Activated T-cell treated with anti-CD3 and anti-CD28 coated beads, Interleukin-2, amount 50 U/mL, for 72 hours (primary cell): Measurements from ENCODE around the gene TSHZ2. TPM values are rescaled to one million over a fixed set of nuclear protein-coding genes. Genes with fewer than 3 reads are reported as not detected.
"Not testable (repeated sequence)": the region's sequence is repeated elsewhere in the genome, so short reads cannot be mapped to it uniquely, and the experiment has no call there.

ENCODE experiments used
- ATAC-seq, 2 donors: fragments of 150-1000 bp; cut with Tn5 transposase; replicated peaks in 1 of 2; 2 replicates each; pipeline ENCODE4 v1.10.0; 2021; ENCODE audit warnings: moderate library complexity in 2 of 2, mild to moderate bottlenecking in 1 of 2
- DNase-seq, 2 donors: peaks; one replicate each; pipeline ENCODE4 v3.0.0; 2021 to 2022; ENCODE audit warnings: mixed read lengths in 1 of 2
- H3K27ac Mint-ChIP-seq: one replicate; pipeline ENCODE4 v1.8.0; 2022; ENCODE audit warnings: mild to moderate bottlenecking, moderate library complexity, mixed read lengths
- H3K27me3 Mint-ChIP-seq: one replicate; pipeline ENCODE4 v1.8.0; 2022; ENCODE audit warnings: low read depth, mixed read lengths
- H3K36me3 Mint-ChIP-seq, 2 donors: one replicate each; pipeline ENCODE4 v1.8.0; 2022; ENCODE audit warnings: mixed read lengths in 2 of 2, mild to moderate bottlenecking in 1 of 2; ENCODE audit not compliant: insufficient read depth in 2 of 2
- H3K4me1 Mint-ChIP-seq: one replicate; pipeline ENCODE4 v1.8.0; 2022; ENCODE audit warnings: low read depth, mixed read lengths
- H3K4me3 Mint-ChIP-seq, 2 donors: one replicate each; pipeline ENCODE4 v1.8.0; 2022; ENCODE audit warnings: mild to moderate bottlenecking in 2 of 2, mixed read lengths in 2 of 2, moderate library complexity in 2 of 2
- H3K9me3 Mint-ChIP-seq, 2 donors: one replicate each; pipeline ENCODE4 v1.8.0; 2022; ENCODE audit warnings: mixed read lengths in 2 of 2
- total RNA-seq, 2 donors: library from RNA; stranded (reverse); gene quantifications; one replicate each; pipeline ENCODE4 v1.2.3, GENCODE V29; 2022

The TSHZ2 gene
- total RNA-seq, 2 donors from 2014 or later: 29.3 to 56.7 TPM

DNA sequence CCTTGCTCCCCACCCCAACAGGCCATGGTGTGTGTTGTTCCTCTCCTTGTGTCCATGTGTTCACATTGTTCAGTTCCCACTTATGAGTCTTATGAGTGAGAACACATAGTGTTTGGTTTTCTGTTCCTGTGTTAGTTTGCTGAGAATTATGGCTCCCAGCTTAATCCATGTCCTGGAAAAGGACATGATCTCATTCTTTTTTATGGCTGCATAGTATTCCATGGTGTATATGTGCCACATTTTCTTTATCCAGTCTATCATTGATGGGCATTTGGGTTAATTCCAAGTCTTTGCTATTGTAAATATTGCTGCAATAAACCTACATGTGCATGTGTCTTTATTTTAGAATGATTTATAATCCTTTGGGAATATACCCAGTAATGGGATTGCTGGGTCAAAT lies 5.6 kb upstream of the TSHZ2 start:
- Mint-ChIP-seq H3K27me3 (peaks cover 23% of the 10 kb centered on the region), H3K4me1 (peaks cover 13% of the 10 kb centered on the region)
- not testable (repeated sequence) for H3K36me3 Mint-ChIP-seq, ATAC-seq, H3K4me3 Mint-ChIP-seq, H3K27ac Mint-ChIP-seq, H3K9me3 Mint-ChIP-seq, DNase-seq

- H3K27me3 Mint-ChIP-seq: peaks cover 19% of the 10 kb centered on the region
- peak overlapping the region; percentile 75 to 79 for H3K4me3 Mint-ChIP-seq
- H3K9me3 Mint-ChIP-seq: no peaks in the 10 kb centered on the region
- peaks cover 37% of the 10 kb centered on the region for H3K4me1 Mint-ChIP-seq
- peak overlapping the region; percentile 52 for H3K27ac Mint-ChIP-seq
- H3K36me3 Mint-ChIP-seq: peaks cover 10 to 12% of the 10 kb centered on the region in 2 donors
- DNase-seq (no peak), ATAC-seq (no peak)
Observed at GRCh38 chr20:52971498-52972189, 514 bp upstream of the TSHZ2 start.

DNA sequence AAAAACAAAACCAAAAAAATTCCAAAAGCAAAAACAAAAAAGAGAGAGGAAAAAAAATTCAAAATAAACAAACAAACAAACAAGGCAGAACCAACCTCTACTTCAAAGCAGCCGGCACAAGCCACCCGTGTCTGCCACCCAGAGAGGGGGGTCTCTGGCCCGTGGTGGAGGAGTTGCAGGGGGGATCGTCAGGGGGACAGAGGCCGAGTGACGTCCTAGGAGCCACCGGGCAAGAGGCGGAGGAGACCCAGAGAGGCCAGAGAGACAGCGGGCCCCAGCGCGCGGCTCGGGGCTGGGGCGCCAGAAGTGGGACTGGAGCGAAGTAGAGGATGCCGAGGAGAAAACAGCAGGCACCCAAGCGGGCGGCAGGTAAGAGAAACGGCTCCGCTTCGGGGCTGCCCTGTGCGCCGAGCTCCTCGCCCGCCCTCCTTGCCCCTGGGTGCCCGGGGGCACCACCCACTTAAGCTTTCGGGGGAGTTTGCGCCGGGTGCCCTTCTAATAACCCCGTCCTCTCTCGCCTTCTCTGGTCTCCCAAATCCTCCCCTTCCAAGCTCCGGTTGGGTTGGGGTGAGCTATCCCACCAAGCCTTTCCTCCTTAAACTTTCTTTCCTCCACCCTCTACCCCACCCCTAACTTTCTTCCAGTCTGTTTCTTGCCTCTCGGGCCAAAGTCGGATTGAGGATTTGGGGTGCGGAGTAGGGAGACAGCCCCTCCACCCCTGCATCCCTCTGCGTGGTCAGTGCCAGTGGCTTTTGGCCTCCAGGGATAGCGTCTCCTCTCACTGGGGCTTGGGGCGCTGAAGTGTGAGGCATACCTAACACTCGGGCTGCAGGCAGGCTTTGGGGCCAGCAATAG lies 1.0 kb downstream of the TSHZ2 start:
- Mint-ChIP-seq H3K27me3 (peaks cover 27% of the 10 kb centered on the region), H3K27ac (peak overlapping the region; percentile 100)

DNA sequence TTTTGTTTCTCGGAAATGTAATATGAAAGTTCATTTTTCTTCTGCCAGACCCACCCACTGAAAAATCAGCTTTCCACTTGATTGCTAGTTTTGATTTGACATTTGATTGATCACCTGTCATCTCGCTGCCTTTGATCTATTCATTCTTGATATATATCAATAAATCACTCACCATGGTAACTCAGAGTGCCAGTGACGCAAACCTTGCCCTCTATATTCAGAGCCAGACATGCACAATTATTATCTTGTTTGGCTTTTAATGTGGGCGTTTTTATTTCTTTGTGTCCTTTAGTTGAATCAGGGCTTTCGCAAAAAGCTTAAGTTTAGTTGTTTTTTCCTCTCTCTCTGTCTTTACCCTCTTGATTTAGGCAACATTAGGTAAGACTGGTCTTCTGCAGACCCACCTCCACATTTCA lies 2.0 kb downstream of the TSHZ2 start:
- Mint-ChIP-seq H3K4me1 (peaks cover 54% of the 10 kb centered on the region), H3K27ac (peak overlapping the region; percentile 100), H3K9me3 (no peaks in the 10 kb centered on the region), H3K27me3 (peaks cover 27% of the 10 kb centered on the region), H3K4me3 (peak overlapping the region; percentile 89 to 97), H3K36me3 (peaks cover 7 to 15% of the 10 kb centered on the region in 2 donors)
- ATAC-seq (peak; percentile 63 to 70), DNase-seq (peak; percentile 46 to 54)

More for the DNA sequence above, 1.0 kb downstream of the TSHZ2 start:
- DNase-seq: peak; percentile 40 to 47
- H3K4me1 Mint-ChIP-seq: peaks cover 47% of the 10 kb centered on the region
- H3K4me3 Mint-ChIP-seq: peak overlapping the region; percentile 89 to 97
- no peaks in the 10 kb centered on the region for H3K9me3 Mint-ChIP-seq
- peaks cover 7 to 15% of the 10 kb centered on the region in 2 donors for H3K36me3 Mint-ChIP-seq
- ATAC-seq: peak; percentile 25 to 38

DNA sequence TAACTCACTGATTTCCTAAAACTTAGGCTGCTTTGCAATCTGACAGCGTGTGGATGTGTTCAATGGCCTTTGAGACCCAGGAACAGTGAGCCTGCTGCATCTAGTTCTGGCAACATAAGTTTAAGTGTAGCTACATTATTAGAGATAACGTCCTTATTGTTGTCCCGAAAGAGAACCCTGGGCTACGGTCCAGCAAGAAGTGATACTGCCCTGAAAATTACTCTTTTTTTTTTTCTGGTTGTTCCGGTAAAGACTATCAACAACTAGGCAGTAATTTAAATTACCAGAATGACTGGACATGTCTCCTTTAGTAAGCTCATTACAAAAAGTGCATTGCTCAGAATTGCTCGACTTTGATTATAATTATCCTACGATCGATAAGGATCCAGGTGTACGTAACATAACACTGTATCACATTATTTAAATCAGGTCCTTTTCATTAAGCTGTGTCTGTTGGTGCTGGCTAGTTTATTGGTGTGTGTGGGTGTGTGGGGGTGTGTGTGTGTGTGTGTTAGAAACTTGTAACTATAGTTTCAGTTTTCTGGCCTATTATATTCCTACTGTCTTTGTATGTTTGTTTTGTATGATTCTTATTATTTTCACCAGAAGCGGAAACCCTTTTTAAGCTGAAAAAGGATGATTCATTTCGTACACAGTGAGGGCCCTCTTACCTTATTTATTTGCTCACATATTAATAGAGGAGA lies 3.0 kb downstream of the TSHZ2 start:
- Mint-ChIP-seq H3K27ac (peak overlapping the region; percentile 100), H3K4me3 (peak overlapping the region; percentile 89 to 97), H3K36me3 (peaks cover 7 to 15% of the 10 kb centered on the region in 2 donors), H3K27me3 (peaks cover 27% of the 10 kb centered on the region), H3K4me1 (peaks cover 60% of the 10 kb centered on the region), H3K9me3 (no peaks in the 10 kb centered on the region)
- ATAC-seq (peak; percentile 14 to 28), DNase-seq (peak in 1 of 2 donors; percentile 18)

- H3K9me3 Mint-ChIP-seq: no peaks in the 10 kb centered on the region
- peaks cover 7 to 15% of the 10 kb centered on the region in 2 donors for H3K36me3 Mint-ChIP-seq
- peak overlapping the region; percentile 100 for H3K27ac Mint-ChIP-seq
- peaks cover 27% of the 10 kb centered on the region for H3K27me3 Mint-ChIP-seq
- ATAC-seq (no peak), DNase-seq (no peak)
- peak overlapping the region; percentile 89 to 97 for H3K4me3 Mint-ChIP-seq
- H3K4me1 Mint-ChIP-seq: peaks cover 64% of the 10 kb centered on the region
Observed at GRCh38 chr20:52975803-52976531, 3.8 kb downstream of the TSHZ2 start.

DNA sequence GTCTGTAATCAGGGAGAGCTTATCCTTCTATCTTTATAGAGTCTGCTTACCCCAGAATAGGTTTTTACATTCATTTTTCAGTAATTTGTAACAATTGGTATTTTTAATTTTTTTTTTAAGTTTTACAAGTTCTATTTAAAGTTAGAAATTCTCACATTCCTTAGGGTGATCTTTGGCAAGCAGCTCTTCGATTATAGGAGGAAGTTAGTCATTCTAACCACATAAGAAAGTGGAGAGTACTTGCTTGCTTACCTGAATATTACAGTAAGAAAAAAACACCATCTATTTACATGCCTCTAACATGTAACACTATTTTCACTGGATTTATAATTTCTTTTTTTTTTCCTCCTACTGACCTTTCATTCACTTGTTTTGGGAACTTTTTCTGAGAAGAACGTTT lies 6.7 kb downstream of the TSHZ2 start:
- H3K4me3 Mint-ChIP-seq: peak overlapping the region; percentile 47 to 82
- peaks cover 9% of the 10 kb centered on the region for H3K27me3 Mint-ChIP-seq
- peaks cover 0 to 10% of the 10 kb centered on the region in 2 donors for H3K36me3 Mint-ChIP-seq
- ATAC-seq: no peak
- no peaks in the 10 kb centered on the region for H3K9me3 Mint-ChIP-seq
- no peak for DNase-seq
- peaks cover 47% of the 10 kb centered on the region for H3K4me1 Mint-ChIP-seq
- peak overlapping the region; percentile 86 for H3K27ac Mint-ChIP-seq

DNA sequence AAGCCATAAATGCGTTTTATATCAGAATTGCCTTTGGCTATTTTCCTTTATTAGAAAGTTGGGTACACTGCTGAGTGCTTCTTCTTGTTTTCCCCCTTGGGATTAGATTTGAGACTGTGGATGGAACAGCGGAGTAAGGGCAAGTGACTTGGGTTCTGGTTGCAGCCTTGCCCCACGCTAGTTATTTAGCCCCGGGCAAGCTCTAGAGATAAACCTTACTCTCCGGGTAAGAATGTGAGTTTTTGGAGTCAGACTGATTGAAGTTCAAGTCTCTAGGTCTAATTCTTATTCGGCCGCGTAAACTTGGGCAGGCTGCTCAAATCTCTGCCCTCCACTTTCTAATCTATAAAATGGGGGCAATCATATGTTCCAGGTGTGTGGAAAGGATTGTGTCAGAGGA lies 8.9 kb downstream of the TSHZ2 start:
- peaks cover 14% of the 10 kb centered on the region for H3K27me3 Mint-ChIP-seq
- H3K9me3 Mint-ChIP-seq: no peaks in the 10 kb centered on the region
- peaks cover 39% of the 10 kb centered on the region for H3K4me1 Mint-ChIP-seq
- H3K4me3 Mint-ChIP-seq: no peak overlapping the region
- ATAC-seq (no peak), DNase-seq (no peak)
- no peak overlapping the region for H3K27ac Mint-ChIP-seq
- H3K36me3 Mint-ChIP-seq: peaks cover 4 to 6% of the 10 kb centered on the region in 2 donors

DNA sequence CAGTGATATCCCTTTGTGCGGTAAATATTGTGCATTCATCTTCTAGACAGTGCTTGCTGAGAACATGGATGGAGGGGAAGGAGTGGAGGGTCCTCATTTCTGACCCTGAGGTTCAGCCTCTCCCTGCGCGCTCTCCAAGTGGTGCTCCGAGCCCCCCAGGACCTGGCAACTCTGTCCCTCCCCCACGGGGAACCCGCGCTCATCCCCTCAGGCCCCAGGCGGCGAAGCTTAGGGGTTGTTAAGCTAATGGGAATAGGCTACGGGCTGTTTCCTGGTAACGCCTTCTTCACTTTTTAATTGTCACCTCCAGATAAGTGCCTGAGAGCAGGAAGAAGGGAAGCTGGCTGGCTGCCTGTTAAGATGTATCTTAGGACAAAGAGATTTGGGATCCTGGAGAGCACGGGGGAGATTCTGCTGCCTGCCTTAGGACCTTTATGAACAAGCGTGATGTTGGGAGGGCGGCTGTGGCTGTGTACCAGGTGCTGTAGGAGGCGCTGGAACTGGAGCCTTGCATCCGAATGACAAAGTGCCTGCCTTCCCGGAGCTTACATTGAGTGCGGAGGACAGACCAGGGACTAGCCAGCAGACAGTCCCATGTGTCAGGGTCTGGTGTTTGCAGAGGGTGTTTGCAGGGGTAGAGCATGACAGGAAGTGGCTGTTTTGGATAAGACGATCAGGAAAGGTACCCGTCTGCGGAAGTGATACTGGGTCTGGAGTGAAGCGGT lies 11.7 kb downstream of the TSHZ2 start:
- H3K4me3 Mint-ChIP-seq: peak overlapping the region; percentile 61 to 77
- H3K4me1 Mint-ChIP-seq: peaks cover 25% of the 10 kb centered on the region
- no peak for DNase-seq
- ATAC-seq: peak; percentile 22 to 53
- peaks cover 5% of the 10 kb centered on the region for H3K27me3 Mint-ChIP-seq
- H3K9me3 Mint-ChIP-seq: no peaks in the 10 kb centered on the region
- peak overlapping the region; percentile 62 for H3K27ac Mint-ChIP-seq
- peaks cover 3 to 5% of the 10 kb centered on the region in 2 donors for H3K36me3 Mint-ChIP-seq

DNA sequence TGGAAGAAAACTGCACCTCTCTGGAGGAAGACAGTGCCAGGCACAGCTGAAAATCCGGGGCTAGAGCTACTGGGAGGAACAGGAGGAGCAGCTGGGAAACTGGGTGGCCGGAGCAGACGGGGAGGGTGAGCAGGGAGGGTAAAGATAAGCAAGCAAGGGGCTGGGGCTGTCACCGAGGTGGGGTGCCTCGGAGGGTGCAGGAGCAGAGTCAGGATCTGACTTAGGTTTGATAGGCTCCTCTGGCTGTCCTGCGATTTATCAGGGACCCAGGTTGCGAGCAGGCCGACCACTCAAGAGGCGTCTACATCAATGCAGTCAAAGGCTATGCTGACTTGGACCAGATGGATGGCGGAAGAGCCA lies 12.3 kb downstream of the TSHZ2 start:
- Mint-ChIP-seq H3K9me3 (no peaks in the 10 kb centered on the region), H3K27ac (peak overlapping the region; percentile 62), H3K36me3 (peaks cover 3 to 5% of the 10 kb centered on the region in 2 donors)

DNA sequence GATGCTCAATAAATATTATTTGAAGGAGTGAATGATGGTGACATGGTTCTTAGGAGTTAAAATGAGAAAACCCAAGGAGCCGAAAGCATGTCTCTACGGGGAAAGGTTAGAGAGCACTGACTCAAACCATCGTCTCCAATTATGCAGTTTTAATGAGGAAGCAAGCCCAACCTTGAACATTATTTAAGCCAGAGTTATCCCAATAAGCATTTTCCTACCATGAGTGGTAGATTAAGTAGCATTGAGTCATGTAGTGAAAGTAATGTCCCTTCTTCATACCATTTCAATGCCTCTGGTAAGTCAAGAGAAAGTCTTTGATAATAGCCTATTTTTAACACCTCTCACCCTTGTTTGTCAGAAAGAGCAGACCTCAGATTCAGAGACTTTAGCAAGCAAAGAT lies 13.5 kb downstream of the TSHZ2 start:
- Mint-ChIP-seq H3K27ac (no peak overlapping the region), H3K27me3 (peaks cover 5% of the 10 kb centered on the region), H3K4me1 (peaks cover 10% of the 10 kb centered on the region), H3K9me3 (no peaks in the 10 kb centered on the region), H3K4me3 (no peak overlapping the region), H3K36me3 (peaks cover 3 to 5% of the 10 kb centered on the region in 2 donors)
- ATAC-seq (no peak), DNase-seq (no peak)

More for the DNA sequence above, 12.3 kb downstream of the TSHZ2 start:
- peaks cover 5% of the 10 kb centered on the region for H3K27me3 Mint-ChIP-seq
- DNase-seq (no peak), ATAC-seq (no peak)
- H3K4me3 Mint-ChIP-seq: peak overlapping the region; percentile 61 to 77
- H3K4me1 Mint-ChIP-seq: peaks cover 19% of the 10 kb centered on the region

- peak overlapping the region; percentile 66 for H3K27ac Mint-ChIP-seq
- H3K4me1 Mint-ChIP-seq: peaks cover 9% of the 10 kb centered on the region
- no peak overlapping the region for H3K4me3 Mint-ChIP-seq
- no peaks in the 10 kb centered on the region for H3K9me3 Mint-ChIP-seq
- H3K36me3 Mint-ChIP-seq: peaks cover 3 to 5% of the 10 kb centered on the region in 2 donors
- no peak for ATAC-seq
- DNase-seq: no peak
- H3K27me3 Mint-ChIP-seq: peaks cover 5% of the 10 kb centered on the region
Observed at GRCh38 chr20:52987295-52987694, 15.1 kb downstream of the TSHZ2 start.
